Measurements from ENCODE around the gene MFSD6.

The MFSD6 gene

DNA sequence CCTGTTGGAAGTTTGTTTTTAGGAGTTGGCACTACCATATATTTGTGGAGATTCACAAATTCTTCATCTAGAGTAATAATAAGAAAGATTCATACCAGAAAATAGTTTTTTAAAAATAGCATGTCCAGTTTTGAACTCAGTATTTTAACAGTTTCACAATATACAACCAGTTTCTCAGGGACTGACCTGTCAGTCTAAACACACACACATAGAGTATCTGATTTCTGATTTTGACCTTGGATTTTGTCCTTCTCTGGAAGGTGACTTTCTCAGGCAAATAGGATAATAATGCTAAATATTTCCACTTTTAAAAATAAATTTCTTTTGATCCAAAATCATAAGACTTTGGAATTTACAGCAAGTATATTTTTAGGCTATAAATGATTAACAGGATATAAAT is 32.0 kb downstream of the MFSD6 start:
- DNase-seq = no peak

DNA sequence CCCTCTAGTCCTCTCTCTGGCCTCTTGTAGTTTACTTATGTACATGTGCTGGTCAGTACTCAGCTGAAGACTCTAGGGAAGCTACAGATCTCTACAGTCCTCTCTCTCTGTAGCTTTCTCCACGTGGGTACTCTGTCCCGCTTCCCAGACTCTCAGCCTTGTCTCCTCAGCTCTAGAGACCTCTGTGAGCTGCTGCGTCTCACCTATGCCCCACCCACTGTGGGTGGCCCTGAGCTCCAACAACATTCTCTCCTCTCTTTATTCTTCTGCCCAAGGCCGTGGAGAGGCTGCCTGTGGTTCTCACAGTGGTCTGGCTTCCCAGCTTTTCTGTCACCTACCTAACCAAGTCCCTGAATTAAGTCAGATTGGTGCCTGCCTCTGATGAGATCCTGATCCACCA is 33.4 kb downstream of the MFSD6 start:
- no peak for DNase-seq

DNA sequence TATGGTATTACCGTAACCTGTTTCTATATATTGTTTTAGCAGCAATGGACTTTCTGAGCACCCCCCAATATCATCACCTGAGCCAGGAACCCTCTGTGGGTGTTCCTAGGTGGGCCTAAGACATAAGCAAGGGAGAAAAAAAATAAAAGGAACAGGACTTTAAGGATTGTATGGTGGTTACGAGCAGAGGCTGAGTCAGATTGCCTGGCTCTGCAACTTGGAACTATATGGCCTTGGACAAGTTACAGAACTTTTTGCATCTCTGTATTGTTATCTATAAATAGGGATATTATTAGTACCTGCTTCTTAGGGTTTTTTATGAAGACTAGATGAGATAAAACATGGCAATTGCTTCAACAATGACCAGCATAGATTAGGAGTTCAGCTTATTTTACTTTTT is 34.9 kb downstream of the MFSD6 start:
- no peak for DNase-seq

DNA sequence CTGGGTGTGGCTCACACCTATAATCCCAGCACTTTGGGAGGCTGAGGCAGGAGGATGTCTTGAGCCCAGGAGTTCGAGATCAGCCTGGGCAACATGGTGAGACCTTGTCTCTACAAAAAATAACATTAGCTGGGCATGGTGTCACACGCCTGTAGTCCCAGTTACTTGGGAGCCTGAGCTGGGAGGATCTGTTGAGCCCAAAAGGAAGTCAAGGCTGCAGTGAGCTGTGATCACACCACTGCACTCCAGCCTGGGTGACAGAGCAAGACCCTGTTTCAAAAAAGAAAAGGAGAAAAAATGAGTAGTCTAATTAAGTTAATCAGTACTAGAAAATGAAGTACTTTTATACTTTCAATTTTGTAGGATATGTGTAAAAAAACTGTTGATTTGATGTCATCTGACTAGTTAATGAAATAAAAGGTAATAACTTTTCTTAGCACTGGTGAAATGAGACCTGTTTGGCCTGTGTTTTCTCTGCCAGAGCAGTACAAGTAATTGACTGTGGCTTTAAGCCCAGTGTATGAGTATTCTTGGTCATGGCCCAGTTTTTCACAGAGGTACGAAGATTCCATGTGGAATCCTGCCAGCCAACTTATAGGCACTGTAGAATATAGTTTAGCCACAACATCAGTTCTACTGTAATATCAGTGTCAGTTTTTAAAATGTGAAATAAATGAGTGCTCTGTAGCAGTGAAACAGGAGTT is 35.8 kb downstream of the MFSD6 start:
- peak in 1 of 4 experiments; percentile 3 for DNase-seq

DNA sequence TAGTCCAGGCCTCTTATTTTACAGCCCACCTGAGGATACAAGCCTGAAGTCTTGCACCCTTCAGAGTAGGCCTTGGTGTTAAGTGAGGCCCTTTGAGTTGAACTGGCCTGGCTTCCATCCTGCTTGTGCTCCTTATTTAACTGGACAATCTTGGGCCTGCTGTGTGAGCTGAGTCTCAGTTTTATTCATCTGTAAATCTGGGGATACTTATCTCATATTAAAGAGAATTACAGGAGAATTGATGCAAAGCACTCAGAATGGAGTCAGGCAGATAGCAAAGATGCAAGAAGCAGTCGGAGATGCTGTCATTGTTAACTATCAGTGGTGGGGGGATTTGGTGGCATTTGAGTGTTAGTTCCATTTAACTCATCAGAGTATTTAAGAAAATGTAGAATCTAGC is 36.8 kb downstream of the MFSD6 start:
- DNase-seq = no peak

DNA sequence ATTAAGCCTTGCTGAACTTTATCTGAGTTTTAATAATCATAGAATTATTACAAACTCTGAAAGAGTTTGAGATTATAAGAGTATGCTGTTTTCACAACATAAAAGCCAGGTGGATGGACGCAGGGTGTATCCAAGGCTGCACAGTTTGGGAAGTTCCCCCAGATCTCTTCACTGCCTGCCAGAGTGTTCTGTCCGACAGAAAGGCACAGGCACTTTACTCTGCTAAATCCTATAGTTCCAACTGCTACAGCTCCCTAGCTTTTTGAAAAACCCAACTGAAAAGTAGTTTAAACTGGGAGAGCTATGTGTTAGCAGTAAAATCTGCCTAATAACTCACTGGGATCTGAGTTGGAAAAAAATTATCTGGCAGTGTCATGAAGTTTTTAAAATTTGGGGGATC is 38.0 kb downstream of the MFSD6 start:
- DNase-seq = no peak

DNA sequence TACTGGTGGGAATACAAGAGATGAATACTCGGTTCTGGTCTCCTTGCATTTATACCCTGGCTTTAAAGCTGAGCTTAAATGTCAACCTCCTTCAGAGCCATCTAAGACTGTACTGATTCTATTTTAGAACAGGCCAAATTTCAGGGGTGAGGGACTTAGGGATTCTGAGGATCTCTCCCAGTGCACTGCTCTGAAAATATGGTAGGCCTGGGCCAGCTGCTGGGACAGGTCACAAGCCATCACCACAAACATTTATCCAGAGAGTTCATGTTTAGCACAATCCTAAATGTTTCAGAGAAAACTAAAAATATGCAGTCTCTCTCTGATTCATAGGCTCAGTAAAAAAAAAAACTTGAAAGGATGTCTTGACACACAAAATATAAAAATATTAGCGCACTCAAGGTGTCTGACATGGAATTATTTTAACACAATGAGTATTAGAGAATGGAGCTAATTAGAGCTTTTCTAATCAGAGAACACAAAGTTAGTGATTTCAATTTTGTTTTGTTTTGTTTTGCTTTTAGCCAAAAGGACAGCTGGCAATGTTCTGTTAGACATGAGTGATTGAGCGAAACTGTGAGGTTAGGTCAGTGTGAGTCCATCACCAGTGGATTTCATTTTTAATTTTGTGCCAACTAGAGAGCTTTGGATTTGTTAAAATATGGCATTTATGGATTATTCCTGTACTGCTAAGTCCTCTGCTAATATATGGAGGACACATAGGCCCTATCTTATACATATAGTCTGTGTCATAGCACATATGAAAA is 38.8 kb downstream of the MFSD6 start:
- DNase-seq = no peak

DNA sequence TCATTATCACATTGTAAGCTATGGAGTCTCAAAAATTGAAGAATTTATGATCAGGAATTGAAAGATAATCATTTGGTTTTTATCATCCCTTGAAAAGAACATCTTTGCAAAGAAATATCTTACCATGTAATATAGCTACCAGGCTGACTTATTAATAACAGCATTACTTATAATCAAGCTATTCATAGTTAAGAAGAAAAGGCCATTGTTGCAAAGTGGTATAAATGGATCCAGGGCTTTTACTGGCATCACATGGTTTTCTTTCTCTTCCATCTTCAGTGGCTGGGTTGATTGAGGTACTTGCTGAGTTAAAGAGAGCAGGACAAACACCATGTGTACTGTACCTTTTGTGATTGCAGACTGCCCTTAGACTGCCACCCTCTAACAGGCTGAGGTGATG is 39.6 kb downstream of the MFSD6 start:
- no peak for DNase-seq

DNA sequence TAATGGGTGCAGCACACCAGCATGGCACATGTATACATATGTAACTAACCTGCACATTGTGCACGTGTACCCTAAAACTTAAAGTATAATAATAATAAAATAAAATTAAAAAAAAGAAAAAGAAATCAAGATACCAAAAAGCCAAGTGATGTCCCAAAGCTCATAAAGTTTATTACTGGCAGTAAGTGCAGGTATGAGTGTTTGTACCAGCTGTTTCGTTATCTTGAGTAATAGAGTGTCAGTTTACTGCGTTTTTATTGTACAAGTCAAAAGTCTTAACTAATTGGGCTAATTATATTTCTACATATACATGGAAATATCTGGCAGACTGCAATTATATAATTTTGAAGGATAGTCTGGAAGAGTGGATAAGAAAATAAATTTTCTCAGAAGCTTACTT is 41.8 kb downstream of the MFSD6 start:
- no peak for DNase-seq

DNA sequence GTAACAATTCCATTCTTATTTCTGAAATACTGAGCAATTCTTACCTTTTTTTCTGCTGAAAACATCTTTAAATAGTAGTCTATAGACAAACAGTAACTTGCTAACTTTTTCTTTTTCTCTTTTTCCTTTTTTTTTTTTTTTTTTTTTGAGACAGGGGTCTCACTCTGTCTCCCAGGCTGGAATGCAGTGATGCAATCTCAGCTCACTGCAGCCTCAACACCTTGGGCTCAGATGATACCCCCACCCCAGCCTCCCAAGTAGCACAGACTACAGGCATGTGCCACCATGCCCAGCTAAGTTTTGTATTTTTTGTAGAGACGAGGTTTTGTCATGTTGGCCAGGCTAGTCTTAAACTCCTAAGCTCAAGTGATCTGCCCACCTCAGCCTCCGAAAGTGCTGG is 42.2 kb downstream of the MFSD6 start:
- DNase-seq = no peak

DNA sequence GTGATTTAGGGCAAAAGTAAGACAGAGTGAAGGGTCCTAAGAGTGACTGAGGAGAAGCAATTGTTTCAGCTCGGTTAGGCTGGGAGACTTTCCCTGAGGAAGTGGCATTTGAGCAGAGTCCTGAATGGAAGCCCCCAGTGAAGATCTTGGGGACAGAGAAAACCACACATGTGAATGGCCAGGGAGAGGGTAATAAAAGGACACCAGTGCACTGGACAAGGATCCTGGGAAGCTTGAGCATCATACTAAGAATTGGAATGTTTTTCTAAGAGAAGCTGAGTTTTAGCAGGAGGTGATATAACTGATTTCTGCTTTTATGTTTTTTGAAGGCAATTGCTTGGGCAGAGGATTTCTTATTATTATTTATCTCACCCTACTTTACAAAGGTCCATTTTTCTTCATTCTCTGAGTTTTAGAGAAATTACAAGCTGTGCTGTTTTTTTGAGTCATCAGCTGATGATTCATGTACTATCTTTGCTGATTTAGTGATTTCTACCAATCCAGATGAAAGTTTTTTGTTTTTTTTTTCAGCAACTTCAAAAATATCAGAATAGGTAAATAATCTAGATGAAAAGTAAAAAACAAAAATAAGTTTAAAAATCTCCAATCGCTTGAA is 43.5 kb downstream of the MFSD6 start:
- DNase-seq = peak in 2 of 4 experiments; percentile 47 to 52

DNA sequence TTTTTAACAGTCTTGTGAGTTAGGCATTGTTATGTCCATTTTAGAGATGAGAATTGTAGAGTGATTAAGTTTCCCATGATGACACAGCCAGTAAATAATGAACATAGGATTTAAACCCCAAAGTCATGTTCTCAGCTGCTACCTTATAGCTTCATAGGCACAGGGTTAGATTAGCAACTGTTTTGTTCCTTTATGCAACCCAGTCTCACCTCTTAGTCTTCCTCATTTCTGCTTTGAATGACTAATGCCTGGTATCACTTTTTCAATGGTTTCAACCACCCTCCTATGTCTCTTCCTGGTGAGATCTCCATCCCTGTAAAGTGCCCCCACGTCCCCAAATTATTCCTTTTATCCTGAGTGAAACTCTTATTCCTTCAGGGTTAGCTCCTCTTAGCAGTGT is 44.3 kb downstream of the MFSD6 start:
- DNase-seq = peak in 2 of 4 experiments; percentile 31 to 36

DNA sequence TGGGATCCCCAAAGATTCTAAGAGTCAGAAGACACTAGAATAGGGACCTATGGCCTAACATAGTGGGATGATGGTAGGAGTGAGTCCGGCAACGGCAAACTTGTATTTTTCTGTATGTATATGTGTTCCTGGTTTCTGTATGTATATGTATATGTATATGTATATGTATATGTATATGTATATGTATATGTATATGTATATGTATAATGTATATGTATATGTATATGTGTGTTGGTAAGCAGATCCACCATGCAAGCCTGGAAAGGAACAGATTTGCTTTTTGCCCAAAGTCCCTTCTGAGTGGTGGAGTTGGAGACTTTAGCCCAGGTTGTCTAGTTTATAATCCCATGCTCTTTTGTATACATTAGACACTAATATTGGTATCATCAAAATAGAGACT is 46.6 kb downstream of the MFSD6 start:
- no peak for DNase-seq

DNA sequence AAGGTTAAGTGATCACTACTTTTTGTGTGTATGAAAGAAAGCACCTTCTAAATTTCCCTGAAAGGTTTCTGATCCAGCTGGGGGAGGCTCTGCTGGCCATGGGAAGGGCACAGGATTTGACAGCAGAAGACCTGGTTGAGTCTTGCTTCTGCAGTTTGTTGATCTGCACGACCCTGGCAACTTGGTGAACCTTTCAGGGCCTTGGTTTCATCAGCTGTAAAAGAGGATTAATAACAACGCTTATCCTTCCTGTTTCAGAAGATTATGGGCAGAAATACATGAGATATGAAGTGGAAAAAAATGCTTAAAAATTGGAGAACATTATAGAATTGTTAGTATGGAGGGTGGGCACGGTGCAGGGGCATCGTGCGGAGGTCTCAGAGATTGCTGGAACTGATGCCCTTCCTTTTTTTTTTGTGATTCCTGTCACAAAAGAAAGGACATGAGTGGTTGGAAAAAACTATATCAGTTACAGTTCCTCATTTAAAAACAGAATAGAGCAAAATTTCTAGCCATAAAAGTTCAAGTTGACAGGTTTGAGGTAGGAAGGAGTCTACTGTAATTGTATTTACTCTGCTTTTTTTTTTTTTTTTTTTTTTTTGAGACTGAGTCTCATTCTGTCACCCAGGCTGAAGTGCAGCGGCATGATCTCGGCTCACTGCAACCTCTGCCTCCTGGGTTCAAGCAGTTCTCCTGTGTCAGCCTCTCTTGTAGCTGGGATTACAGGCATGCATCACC is 47.4 kb downstream of the MFSD6 start:
- DNase-seq = no peak

DNA sequence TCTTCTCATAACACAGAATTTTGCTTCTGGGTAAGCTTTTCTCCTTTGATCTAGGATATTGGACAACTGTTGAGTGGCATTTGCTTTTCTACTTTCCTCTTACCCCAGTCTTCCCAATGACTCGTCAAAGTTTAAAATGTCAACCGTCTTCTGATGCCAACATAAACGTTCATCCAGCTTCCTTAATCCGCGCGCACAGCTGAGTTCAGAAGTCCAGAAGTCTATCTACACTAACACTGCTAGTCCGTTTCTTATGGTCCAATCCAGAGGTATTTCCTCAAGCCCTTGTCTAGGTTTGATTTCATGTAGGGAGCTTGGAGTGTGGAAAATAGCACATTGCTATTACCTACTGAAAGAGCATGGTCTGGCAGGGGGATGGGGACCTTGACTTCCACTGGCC is 48.7 kb downstream of the MFSD6 start:
- no peak for DNase-seq

DNA sequence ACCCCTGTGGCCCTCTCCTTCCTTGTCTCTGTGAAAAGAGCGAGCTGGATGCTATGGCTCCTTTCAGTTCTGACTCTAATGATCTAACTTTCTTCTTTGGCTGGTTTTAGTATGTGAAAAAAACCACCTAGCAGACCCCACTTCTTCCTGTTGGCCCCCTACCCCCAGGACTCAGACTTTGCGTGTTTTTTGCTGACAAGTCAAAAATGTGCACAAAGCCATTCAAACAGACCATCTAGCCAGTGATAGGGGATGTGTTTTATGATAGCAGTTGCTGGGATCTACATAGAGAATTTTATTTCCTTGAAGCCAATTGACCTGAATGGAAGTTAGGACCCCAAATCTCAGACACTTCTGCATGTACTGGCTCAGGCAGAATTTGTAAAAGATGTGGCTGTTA is 49.1 kb downstream of the MFSD6 start:
- no peak for DNase-seq

DNA sequence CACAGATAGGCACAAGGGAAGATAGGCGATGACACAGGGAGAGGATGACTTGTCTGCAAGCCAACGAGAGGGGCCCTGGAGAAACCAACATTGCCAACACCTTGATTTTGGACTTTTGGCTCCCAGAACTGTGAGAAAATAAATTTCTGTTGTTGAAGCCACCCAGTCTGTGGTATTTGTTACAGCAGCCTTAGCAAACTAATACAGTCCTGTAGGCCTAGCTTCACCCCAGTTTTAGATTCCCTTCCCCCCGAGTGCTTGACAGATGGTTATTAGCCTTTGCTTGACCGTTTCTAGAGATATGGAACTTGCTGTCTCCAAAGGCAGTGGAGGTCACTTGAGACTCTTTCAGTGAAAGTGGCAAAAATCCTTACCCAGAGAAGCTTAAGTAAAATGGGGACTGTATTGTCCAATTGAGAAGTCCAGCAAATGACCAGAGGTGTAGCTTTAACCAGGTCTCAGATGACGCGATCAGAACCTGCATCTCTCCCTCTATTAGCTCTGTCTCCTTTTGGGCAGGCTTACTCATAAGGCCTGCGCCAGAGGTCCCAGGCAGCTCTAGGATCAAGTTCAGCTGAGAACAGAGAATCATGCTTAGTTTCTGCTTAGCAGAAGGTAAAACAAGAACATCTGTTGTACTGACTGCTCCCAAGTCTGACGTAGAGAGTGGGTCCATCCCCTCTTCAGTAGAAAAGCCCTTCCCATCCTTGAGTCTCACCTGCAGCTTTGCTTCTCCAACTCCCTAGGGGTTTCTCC is 50.4 kb downstream of the MFSD6 start:
- no peak for DNase-seq

DNA sequence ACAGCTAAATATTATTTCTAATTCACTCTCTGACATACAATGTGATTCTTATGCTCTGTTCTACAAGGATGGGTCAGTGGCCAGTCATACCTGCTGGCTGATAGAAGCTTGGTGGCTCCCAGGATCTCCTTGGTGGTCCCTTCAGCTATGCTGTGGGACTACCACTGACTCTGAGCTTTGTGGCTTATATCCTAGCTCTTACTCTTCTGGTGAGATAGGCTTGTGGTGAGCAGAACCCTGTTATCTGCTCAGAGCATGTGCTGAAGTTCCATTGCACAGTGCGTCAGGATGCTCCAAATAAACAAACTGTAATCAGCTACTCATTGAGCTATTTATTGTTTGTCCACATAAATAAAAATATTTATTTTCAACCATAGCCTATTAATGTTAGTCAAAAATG is 51.7 kb downstream of the MFSD6 start:
- DNase-seq = no peak

DNA sequence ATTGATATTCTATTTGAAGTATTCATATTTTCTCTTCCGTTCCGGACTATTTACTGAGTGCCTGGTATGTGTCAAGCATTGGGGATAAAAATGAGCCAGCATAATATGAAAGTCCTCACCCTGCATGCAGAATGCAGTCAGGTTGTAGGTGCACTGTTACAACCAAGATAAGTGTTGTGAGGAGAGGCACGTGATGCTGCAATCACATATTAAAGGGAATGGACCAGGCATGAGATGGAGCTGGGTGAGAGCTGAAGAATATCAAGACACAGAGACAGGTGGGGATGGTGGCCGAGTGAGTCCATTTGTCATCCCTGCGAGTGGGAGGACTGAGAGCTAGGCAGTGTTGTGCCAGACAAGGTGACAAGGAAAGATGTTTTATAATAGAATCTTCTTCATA is 52.3 kb downstream of the MFSD6 start:
- DNase-seq = no peak

DNA sequence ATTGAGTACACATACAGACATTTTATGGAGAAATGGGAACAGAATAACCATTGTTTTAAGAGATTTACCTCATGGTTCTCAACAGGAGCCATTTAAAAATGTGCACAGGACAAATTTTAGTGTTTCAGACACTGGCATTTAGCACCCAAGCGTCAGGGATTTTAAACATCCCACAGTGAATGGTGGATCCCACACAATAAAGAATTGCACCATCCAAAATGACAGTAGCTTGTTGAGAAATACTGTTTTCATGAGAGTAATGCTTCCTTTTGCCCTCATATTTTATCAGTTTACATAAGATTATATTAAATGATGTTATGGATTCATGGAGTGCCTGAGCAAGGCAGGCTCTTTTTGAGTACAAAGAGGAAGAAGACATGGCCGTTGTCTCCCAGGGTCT is 54.0 kb downstream of the MFSD6 start:
- peak; percentile 15 to 63 (median 40) for DNase-seq

DNA sequence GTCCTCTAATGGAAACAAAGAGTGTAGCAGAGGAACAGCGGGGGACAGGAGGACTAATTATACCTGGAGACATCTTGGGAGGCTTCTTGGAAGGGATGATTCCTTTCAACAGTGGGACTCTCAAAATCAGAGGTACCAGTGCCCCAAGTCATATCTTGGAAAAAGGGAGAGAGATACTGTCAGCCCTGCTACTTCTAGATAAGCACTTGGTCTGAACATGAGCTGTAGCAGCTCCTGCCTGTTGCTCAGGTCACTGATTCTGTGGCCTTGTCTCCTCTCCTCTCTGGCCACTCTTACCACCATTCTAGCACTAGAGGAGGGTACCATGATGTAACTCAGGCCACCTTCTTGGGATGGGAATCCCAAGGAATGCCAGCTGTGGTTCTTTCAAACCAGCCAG is 54.5 kb downstream of the MFSD6 start:
- DNase-seq = no peak

DNA sequence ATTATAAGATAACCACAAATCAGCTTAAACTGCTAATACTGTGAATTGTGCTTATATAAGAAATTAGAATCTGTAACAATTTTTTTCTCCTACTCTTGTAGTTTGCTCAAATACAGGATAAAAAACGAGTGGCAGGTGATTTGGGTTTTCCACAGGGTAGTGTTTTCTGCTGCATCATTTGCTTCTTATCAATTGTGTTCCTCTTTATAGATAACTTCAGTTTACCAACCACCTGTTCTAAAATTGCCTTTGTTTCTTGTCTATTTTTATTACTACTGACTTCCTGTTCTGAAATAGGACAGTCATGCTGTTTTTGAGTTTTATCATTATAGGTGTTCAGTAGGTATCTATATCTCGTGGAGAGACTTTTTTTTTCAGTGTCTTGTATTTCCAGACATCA is 56.9 kb downstream of the MFSD6 start:
- DNase-seq = no peak

Data from suppressor macrophage (primary cell).